Measurements from ENCODE around the gene MAMLD1.

The MAMLD1 gene

DNA sequence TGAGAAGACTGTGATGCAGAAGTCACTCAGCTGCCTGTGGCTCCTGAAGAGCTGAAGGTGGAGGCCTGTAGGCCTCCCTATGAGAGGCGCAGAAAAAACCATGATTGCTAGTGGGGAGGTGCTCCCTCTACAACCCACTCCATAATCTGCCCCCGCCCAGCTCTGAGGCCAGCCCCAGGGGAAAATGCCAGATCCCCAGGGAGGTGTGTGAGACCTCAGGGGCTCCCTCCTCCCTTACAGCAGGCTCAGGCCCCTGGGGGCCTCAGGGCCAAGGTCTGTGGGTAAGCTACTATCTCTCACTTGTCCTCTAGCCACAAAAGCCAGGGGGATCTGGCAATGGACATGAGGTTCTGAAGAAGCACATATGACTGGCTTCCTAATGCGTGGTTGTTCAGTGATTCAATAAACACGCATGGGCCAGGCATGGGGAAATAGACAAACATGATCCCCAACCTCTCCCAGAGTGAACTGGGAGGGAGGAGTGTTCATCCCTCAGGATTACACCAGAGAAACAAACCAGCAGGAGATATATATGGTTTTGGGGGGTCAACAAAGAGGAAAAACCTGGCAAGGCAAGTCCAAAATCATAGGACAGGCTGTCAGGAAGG, 154.3 kb downstream of the MAMLD1 start:
- no peak overlapping the region for H3K27ac ChIP-seq
- DNase-seq (ENCODE audit: low spot score): no peak
- TF ChIP-seq, protein P1, sequence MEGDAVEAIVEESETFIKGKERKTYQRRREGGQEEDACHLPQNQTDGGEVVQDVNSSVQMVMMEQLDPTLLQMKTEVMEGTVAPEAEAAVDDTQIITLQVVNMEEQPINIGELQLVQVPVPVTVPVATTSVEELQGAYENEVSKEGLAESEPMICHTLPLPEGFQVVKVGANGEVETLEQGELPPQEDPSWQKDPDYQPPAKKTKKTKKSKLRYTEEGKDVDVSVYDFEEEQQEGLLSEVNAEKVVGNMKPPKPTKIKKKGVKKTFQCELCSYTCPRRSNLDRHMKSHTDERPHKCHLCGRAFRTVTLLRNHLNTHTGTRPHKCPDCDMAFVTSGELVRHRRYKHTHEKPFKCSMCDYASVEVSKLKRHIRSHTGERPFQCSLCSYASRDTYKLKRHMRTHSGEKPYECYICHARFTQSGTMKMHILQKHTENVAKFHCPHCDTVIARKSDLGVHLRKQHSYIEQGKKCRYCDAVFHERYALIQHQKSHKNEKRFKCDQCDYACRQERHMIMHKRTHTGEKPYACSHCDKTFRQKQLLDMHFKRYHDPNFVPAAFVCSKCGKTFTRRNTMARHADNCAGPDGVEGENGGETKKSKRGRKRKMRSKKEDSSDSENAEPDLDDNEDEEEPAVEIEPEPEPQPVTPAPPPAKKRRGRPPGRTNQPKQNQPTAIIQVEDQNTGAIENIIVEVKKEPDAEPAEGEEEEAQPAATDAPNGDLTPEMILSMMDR (conservative IDR thresholded peaks at IDR 0.05; ENCODE audit: low read depth): no peak
- POLR2A ChIA-PET (ENCODE audit: low non-redundant PET): no interaction called here
- CTCF ChIA-PET: interaction anchor here (0.8 kb wide), 1 partner anchor 36 kb away, joined by 3 read pairs; no protein-coding TSS in a partner anchor

DNA sequence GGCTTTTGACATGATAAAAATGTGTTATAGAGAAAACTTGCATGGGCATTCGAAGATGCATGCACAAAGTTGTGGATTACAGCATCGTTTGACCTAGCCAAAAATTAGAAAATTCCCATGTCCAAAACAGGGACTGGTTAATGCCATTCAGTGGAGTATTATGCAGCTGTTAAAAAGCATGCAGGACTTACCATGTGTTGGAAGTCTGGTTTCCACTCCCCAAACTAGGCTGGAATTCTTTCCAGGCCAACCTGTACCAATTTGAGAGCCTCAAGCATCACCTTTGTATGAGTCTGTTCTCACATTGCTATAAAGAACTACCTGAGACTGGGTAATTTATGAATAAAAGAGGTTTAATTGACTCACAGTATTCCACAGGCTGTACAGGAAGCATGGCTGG, 159.4 kb downstream of the MAMLD1 start:
- ChIA-PET POLR2A (ENCODE audit: low non-redundant PET) (no interaction called here), CTCF (no interaction called here)
- TF ChIP-seq, protein P1 (conservative IDR thresholded peaks at IDR 0.05; ENCODE audit: low read depth): no peak
- H3K27ac ChIP-seq: no peak overlapping the region
- no peak for DNase-seq (ENCODE audit: low spot score)

DNA sequence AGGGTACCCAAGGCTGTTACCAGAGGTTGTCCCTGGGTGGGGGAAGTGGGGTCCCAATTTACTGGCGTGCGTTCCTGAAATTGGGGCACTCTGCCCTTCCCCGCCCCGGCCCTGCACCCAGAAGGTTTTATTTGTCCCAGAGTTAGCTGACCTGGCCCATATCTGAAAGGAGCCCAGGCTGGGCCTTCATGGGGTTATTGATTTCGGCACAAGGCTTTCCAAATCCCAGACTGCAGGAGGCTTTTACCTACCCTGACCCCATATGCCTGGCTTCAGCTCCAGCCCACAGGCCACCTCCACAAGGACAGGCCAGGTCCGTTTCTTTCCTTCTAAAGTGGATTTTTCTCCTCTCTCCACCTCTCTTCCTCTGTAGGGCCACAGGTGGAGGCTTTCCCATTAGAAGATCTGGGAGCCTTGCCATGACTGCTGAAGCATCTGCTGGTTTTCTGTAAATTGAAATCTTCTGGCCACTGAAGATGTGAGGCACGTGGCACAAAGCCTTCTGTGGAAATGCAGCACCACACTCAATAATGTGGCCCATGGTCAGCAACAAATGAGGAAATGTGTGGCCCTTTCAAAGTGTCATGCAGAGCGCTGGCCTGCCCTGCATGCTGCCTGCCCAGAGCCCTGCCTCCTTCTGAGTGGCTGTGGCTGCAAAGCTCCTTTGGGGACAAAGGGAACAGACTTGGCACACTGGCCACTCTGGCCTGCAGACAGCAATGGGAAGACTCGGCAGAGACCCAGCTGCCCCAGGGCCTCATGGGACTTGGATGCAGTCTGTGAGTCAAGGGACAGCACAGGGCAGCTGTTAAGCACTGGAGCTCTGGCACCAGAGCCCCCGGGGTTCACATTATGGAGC, 162.2 kb downstream of the MAMLD1 start:
- ChIA-PET POLR2A (ENCODE audit: low non-redundant PET) (no interaction called here), CTCF (no interaction called here)
- H3K27ac ChIP-seq: no peak overlapping the region
- DNase-seq (ENCODE audit: low spot score): no peak
- TF ChIP-seq, protein P1 (conservative IDR thresholded peaks at IDR 0.05; ENCODE audit: low read depth): no peak

DNA sequence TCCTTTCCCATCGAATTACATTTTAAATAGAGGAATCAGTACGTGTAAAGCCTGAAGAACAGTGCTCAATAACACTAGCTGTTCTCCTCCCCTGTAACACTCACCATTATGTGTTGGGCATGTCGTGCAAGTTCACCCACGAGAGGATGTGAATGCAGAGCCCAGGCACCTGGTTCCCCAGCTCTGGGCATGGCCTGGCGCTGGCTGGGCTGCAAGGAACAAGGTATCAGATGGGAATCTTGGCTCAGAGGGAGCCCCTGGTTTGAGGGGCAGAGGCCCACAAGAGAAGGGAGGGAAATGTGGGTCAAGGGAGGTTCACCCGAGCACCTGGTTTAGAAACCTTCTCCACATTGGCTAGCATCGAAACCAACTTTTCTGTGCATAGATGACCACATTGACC, 163.6 kb downstream of the MAMLD1 start:
- TF ChIP-seq, protein P1 (conservative IDR thresholded peaks at IDR 0.05; ENCODE audit: low read depth): no peak
- ChIA-PET POLR2A (ENCODE audit: low non-redundant PET) (no interaction called here), CTCF (no interaction called here)
- no peak for DNase-seq (ENCODE audit: low spot score)
- no peak overlapping the region for H3K27ac ChIP-seq

DNA sequence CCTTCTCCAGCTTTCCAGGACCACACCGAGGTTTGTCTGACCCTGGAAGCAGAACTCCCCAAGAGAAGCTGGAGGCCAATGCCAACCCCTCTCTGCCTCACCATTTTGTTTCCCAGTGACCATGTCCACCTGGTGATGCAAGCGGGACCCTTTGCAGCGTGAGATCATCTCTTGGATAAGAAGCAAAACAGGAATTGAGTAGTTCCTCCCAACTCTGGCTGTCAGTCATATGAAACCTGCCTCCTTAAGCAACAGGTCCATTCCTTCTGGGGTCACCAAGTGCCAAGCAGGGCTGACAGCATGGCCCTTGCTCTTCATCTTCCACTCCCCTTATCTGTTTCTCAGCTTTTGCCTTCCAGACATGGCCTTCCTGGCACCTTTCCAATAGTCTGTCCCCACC, 164.0 kb downstream of the MAMLD1 start:
- DNase-seq (ENCODE audit: low spot score): no peak
- ChIA-PET CTCF (no interaction called here), POLR2A (ENCODE audit: low non-redundant PET) (no interaction called here)
- TF ChIP-seq, protein P1 (conservative IDR thresholded peaks at IDR 0.05; ENCODE audit: low read depth): no peak
- no peak overlapping the region for H3K27ac ChIP-seq

DNA sequence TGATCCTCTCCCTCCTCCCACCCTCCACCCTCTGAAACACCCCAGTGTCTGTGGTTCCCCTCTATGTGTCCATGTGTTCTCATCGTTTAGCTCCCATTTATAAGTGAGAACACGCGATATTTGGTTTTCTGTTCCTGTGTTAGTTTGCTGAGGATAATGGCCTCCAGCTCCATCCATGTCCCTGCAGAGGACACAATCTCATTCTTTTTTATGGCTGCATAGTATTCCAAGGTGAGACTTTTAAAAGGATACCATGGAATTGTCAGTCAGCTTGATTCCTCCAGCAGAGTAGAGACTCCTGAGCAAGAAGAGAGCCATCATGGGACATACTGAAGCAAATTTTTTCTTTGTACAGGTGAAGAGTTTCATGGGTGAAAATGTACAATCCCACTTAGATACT, 166.5 kb downstream of the MAMLD1 start:
- TF ChIP-seq, protein P1 (conservative IDR thresholded peaks at IDR 0.05; ENCODE audit: low read depth): no peak
- DNase-seq (ENCODE audit: low spot score): no peak
- H3K27ac ChIP-seq: no peak overlapping the region
- ChIA-PET POLR2A (ENCODE audit: low non-redundant PET) (no interaction called here), CTCF (no interaction called here)

Measured in RWPE1 (cell line).